HG02943 (cell line): ENCODE data around the gene NASP.
"Not testable (repeated sequence)": the region's sequence is repeated elsewhere in the genome, so short reads cannot be mapped to it uniquely, and the experiment has no call there.

ENCODE experiments used
- ATAC-seq: cut with Tn5 transposase; IDR thresholded peaks from one replicate; pipeline ENCODE4 v1.9.1; 2021; ENCODE audit warnings: mild to moderate bottlenecking, low read depth, moderate library complexity; ENCODE audit not compliant: unreplicated experiment

The NASP gene

DNA sequence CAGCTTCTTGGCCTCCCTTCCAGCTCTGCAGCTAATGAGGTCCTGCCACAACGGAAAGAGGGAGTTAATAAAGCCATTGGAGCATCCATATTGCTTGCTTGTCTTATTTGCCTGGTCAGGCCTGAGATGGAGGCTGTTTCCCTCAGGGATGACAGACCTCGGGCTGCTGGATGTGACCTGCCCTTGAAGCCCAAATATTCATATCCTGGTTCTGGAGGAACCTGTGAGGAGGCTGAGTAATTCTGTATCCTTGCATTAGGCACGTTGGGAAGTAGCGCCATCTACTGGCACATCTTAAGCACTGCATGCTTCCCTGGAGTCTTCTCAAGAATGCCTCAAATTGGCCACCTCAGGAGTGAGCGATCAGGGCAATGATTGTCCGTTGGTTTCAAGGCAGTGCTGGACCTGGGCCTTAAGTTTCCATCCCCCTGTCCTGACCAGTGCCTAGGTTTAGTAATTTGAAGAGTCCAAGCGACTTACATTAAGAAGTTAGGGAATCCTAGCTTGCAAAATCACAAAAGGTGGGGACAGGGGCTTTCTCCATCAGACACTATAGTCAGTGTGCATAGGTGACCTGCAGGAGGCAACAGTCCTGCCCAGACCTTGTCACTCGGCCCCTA, 13.8 kb upstream of the NASP start:
- ATAC-seq: no peak

DNA sequence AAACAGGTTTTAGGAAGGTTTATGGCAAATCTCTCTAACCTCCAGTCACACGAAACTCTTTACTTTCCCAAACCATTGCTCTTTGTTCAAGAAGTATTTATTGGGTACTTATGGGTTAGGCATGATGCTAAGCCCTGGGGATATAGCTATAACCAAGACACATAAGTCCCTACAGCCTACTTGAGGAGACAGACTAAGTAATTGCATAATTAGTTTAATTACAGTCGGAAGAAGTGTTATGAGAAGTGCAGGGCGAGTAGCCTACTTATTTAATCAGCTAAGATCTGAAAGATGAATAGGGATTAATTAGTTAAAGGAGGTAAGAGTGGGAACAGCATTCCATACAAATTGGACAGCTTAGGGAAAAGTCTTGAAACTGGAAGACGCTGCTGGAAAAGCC, 13.2 kb upstream of the NASP start:
- ATAC-seq: no peak

DNA sequence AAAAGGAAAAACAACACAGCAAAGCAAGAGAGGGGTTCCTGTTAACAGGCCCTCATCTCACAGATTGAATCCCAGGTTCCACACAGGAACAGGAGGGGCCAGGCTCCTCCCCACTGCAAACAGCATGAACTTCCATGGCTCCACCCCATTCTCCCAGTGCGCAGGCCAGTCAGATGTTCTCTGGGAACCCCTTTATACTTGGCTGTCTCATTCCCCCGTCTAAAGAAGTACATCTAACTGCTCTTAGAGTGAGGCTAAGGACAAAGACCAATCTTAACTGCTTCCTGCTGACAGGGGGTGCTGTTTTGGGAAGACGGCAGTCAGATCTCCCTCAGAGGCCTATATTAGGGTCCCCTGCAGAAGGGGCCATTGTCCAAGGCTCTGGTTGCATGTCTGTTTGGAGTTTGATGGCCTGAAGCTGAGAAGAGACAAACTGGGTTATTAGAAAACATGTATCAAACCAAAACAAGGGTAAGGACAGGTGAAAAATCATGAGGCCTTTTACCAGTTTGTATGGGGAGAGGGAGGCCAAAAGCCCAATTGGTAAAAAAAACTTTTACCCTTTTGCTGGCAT, 10.5 kb upstream of the NASP start:
- no peak for ATAC-seq

DNA sequence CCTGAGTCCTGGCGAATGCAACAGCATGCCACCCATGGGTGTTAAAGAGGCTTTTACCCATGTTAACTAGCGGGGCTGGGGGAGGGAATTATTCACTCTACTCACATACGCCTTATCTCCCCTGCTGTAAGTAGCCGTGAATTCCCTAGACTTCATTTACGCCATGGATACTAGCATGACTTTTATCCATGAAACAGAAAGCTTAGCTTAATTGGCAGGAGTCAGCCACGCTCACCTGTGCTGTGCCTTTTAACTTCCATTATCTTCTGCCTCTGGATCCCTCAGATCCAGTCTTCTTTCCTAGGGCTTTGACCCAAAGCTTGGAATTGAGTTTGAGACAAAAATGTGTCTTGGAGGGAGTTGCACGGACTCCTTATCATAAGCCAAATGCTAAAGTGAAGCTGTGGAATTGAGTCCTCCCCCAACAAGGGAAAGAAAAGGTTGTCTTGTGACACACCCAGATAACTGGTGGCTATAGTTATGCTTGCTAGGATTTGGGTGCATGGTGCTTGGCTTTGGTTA, 9.7 kb upstream of the NASP start:
- ATAC-seq: no peak

DNA sequence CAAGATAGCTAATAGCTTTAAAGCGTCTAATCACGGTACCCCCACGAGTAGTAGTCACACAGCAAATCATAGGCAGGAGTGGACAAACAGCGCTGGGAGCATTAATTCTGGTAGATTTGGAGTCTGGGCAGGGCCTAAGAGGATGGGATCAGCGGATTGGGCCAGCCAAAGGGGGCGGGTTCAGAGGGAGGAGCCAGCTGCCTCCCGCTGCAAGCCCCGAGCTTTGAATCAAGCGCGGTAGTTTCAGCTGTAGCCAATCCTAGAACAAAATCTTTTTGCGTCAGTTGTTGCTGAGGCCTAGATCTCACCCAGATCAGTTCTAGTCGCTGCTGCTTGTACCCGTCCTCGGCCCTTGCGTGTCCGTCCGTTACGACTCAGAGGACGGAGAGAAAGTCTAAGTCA, 576 bp upstream of the NASP start:
- peak; percentile 67 for ATAC-seq

DNA sequence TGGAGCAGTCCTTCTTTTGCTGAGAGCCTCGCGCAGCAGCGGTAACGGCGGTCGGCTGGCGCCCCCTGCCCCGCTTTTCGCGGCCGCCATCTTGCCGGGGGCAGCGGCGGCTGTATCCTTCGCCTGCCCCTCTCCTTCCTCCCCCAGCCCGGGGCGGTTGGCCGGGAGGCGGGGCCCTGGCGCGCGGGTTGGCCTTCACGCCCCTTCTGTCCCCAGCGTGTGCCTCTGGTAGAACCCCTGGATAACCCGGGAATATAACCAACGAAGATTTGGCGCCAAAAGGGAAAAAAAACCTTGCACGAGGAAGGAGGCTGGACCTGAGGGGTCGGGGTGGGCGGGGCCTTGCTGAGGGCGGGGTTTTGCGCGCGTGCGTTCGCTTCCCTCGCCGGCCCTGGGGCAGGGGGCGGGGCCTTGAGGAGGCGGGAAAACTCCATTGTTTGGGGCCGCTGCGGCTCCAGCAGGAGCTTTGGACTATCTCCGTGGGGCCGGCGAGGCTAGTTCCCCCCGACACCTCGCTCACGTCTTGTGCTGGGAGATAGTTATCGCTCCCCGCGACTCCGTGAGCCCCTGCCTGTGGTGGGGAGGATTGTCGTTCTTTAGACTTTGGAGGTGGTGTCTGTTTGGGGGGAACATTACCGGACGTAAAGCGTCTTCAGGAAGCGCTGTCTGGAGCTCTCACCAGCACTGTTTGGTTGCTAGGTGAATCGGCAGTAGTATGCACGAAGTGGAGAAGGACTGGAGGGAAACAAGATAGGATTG, 689 bp downstream of the NASP start:
- peak; percentile 4 for ATAC-seq

DNA sequence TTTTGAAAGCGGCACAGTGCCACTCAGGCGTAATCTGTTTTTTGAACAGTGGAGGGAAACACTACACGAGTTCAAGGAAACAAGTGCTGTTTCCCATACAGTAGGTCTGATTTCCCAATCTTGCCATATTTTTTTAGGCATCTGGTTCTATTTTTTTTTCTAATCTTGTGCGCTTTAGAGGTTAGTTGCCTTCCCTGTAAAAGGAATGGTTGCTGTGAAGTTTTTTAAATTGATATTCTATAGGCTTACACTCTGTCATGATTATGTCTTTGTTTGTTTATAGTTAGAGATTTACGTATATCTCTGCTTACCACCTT, 1.2 kb downstream of the NASP start:
- no peak for ATAC-seq

DNA sequence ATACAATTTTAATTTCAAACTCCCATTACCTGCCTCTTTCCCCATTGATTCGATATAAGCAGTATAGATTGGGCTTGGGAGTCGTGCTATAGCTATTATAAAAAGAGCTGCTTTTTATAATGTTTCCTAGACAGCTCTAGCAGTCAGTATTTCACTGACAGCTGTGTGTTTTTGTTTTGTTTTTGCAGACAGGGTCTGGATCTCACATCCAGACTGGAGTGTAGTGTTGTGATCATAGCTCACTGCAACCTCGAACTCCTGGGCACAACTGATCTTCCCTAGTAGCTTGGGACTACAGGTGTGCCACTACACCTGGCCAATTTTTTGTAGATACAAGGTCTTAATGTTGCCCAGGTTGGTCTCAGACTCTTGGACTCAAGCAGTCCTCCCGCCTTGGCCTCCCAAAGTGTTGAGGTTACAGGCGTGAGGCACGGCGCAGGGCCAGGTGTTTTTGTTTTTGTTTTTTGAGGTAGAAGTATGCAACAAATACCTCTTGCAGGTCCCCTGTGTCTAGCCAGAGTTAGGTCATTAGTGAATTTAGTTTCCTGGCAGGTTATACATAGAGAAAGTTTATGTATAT, 1.7 kb downstream of the NASP start:
- ATAC-seq: no peak

DNA sequence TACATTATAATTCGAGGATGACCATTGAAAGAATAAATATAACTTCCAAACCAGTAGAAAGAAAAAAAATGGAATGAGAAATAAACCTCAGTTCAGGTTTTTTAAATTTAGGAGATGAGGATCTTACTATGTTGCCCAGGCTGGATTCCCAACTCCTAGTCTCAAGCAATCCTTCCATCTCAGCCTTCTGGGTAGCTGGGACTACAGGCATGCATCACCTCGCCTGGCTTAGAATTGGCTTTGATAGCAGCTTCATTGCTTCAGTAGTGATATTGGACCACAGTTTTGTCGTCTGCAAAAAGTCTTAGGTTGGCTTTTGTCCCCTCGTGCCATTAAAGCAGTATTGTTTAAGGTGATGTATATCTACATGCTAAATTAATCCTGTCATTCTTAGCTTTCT, 2.9 kb downstream of the NASP start:
- ATAC-seq: no peak

DNA sequence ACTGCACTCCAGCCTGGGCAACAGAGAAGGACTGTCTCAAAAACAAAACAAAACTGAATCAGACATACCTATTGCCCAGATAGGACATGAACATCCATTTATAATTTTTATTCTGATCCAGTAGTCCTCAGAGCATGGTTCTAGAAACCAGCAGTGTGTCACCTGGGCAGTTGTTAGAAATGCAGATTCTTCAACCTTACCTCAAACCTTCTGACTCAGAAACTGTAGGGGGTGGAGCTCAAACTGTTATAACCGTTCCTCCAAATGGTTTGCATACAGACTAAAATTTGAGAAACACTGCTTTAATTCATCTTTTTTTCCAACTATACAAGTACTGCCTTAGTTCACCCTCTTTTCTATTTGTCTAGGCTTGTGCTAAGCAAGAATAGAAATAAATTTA, 6.0 kb downstream of the NASP start:
- no peak for ATAC-seq

DNA sequence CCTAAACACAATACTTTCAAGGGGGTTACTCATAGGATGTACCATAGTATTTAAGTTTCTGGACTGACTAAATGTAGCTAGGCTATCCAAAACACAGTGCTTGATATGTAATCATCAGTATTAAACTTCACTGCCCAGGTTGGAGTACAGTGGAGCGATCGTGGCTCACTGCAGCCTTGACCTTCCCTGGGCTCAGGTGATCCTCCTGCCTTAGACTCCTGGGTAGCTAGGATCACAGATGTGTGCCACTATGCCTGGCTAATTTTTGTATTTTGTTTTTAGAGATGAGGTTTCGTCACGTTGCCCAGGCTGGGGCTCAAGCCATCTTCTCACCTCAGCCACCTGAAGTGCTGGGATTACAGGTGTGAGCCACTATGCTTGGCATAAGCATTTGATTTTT, 10.6 kb downstream of the NASP start:
- ATAC-seq: no peak

DNA sequence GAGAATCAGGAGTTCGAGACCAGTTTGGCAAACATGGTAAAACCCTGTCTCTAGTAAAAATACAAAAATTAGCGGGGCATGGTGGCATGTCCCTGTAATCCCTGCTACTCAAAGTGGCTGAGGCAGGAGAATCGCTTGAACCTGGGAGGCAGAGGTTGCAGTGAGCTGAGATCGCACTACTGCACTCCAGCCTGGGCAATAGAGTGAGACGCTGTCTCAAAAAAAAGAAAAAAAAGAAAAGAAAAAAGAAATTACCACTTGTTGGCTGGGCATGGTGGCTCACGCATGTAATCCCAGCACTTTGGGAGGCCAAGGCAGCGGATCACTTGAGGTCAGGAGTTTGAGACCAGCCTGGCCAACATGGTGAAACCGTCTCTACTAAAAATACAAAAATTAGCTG, 12.9 kb downstream of the NASP start:
- ATAC-seq: not testable (repeated sequence)

DNA sequence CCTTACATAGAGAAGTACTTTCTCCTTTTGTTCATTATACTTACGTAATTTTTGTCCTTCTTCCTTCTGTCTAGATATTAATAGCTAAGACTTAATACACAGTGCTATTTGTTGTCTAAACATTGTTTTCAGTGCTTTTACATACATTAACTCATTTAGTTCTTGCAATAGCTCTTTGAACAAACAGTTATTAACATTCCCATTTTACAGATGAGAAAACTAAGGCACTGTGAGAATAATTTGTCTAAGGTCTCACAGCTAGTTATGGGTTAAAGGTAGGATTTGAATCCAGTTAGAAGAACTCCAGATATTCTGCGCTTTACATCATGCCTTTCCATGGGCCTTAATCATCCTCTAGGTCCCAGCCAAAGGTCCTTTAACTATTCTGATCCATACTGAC, 20.4 kb downstream of the NASP start:
- ATAC-seq: no peak

DNA sequence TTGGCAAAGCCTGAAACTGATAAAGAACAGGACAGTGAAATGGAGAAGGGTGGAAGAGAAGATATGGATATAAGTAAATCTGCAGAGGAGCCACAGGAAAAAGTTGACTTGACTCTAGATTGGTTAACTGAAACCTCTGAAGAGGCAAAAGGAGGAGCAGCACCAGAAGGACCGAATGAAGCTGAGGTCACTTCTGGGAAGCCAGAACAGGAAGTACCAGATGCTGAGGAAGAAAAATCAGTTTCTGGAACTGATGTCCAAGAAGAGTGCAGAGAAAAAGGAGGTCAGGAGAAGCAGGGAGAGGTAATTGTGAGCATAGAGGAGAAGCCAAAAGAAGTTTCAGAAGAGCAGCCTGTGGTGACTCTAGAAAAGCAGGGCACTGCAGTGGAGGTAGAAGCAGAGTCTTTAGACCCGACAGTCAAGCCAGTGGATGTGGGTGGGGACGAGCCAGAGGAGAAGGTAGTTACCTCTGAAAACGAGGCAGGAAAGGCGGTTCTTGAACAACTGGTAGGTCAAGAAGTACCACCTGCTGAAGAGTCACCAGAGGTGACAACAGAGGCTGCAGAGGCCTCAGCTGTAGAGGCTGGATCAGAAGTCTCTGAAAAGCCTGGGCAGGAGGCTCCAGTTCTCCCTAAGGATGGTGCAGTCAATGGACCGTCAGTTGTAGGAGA, 23.7 kb downstream of the NASP start:
- ATAC-seq: no peak

DNA sequence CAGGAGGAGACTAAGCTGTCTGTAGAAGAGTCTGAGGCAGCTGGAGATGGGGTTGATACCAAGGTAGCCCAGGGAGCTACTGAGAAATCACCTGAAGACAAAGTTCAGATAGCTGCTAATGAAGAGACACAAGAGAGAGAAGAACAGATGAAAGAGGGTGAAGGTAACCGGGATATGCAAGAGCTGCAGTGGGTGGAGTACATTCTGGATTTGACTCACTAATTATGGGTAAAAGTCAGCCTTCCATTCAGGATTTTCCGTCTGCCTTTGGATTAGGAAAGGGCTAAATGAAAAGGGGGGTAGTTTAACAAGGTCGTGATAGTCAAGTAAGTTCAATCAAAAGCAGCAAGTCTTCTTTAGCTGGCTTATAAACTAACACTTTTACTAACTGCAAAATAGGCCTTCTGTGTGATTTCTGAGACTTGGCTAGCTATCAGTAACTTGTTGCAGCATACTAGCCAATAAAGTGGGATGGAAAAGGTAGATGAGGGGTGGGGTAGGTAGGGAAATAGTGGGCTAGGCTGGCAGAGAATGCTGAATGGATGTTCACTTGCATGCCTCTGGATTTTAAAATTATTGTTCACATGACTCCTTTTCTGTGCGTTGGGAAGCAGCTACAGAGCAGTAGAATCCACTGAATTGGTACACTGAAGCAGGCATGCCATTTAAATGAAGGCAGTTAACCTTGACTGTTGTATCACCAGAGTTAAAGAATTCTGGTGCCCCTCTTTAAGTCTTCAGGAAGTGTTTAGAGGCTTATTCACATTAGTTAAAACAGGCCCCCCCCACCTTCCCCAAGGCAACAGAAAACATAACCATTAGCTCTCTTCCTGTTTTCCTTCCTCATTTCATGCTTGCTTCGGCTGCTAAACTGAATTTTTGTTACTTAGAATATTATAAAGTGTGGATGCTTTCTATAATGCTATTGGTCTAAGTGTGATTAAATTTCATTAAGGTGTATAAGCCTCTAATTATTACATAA, 24.6 kb downstream of the NASP start:
- ATAC-seq: no peak

DNA sequence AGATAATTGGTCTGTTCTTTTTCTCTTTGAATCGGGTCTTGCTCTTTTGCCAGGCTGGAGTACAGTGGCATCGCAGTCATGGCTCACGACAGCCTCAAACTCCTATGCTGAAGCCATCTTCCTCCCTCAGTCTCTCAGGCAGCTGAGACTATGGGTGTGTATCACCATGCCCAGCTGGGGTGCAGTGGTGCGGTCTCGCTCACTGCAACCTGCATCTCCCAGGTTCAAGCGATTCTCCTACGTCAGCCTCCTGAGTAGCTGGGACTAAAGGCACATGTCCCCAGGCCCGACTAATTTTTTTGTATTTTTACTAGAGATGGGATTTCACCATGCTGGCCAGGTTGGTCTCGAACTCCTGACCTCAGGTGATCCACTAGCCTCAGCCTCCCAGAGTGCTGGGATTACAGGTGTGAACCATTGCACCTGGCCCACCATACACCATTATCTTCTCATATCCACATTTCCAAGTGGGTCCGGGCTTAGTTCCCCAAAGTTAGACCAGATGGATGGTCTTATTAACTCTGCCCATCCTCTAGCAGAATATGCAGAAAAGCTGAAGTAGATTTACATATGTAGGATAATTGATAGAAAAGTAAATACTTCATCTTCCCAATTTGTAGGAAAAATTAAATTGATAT, 26.9 kb downstream of the NASP start:
- no peak for ATAC-seq

DNA sequence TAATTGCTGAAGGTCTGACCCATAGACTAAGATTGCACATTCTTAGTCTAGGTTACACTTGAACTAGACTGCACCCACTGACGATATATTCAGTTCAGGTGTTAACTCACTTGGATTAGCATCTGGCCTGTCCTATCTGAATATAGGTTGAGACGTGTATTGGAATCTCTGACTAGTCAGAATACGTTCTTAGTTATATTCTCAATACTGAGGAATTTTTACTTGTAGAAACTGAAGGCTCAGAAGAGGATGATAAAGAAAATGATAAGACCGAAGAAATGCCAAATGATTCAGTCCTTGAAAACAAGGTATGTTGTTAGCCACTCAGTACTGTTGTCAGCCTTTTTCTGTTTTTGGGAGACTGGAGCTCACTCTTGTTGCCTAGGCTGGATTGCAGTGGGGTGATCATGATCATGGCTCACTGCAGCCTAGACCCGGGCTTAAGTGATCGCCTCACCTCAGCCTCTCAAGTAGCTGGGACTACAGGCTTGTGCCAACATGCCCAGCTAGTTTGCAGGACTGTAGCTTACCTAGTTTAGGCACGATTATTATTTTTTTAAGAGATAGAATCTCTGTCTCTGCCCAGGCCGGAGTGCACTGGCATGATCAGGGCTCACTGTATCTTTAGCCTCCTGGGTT, 29.2 kb downstream of the NASP start:
- no peak for ATAC-seq

DNA sequence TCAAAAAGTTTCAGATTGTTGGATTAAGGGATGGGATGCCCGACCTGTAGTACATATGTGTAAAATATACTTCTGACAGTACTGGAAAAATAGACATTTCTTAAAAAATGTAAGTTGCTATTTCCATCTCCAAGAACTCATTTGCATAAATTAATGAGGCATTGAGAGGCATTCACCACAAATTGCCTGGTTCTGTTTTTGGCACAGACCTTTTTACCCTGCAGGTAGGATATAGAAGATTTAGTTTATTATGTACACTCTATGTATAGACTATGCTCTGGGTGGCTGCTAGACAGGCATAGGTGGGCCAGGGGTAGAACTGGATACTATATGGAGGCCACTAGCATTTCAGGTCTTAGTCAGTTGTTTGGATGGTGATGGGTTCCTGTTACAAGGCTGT, 32.0 kb downstream of the NASP start:
- no peak for ATAC-seq

DNA sequence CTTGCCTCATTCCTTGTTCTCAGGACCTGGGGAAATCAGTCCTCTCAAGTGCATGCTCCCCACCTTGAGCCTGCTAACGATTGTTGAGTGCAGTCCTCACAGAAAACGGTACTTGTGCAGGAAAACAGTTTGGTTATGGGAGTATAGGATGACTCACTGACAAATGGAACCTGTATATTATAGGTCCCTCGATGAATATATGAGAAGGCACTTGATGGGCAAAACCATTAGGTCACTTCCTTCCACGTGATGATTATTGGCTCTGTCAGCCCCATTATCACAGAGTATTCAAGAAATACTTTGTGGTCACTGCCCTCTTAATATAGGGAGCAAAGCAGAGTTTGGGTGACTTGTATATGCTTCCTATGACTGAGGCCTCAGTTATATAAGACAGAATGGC, 33.8 kb downstream of the NASP start:
- no peak for ATAC-seq
